GM18517 (cell line): Measurements from ENCODE around the gene TUFT1.

Experiments
- ATAC-seq: cut with Tn5 transposase; IDR thresholded peaks from one replicate; pipeline ENCODE4 v1.9.1; 2021; ENCODE audit warnings: mild to moderate bottlenecking, moderate library complexity; ENCODE audit not compliant: unreplicated experiment

Gene TUFT1

DNA sequence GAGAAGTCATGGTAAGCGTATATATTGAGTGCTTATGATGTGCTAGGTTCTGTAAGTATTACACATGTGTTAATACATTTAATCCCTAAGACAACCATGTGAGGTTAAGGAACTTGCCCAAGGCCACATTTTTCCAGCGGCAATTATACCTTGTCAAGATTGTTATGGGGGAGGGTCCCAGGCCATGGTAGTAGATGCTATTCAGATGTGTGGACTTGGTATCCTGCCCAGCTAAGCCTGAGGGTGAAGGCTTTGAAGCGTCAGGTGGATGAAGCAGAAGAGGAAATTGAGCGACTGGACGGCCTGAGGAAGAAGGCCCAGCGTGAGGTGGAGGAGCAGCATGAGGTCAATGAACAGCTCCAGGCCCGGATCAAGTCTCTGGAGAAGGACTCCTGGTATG lies 3.6 kb upstream of the TUFT1 start:
- no peak for ATAC-seq

DNA sequence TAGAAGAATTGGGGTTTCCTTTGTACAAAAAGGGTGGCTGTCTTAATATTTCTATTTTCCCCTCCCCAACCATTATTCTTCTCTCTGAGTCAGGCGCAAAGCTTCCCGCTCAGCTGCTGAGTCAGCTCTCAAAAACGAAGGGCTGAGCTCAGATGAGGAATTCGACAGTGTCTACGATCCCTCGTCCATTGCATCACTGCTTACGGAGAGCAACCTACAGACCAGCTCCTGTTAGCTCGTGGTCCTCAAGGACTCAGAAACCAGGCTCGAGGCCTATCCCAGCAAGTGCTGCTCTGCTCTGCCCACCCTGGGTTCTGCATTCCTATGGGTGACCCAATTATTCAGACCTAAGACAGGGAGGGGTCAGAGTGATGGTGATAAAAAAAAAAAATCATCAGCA lies 3.0 kb upstream of the TUFT1 start:
- ATAC-seq, result no peak

DNA sequence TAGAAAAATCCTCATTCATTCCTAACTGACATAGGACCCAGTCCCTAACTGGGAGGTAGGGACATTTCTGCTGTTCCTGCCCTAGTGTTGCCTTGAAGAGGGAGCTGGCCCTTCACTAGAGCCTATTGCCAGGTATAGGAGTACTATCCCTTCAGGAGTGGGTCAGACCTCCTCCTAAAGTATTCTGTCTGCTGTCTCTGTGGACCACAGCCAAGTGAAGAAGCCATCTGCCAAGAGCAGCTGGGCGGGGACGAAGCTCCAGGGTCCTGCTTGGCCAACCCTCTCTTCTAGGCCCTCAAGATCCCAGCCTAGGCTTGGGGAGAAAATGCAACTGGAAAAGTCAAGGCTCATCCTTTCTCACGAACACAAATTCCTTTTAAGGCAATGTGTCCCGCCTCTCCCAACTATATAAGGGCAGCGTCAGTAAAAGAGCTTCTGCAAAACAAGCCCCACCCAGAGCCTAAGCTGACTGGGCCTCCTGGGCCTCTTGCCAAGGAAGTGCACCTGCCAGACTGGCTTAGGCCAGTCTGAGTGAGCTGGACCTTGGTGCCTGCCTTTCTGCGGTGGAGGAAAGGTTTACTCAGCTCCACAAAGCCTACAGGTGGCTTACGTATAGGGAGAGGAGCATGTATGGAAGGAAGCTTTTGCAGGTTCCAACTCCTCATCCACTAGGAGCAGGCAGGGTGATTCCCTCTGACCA lies 638 bp upstream of the TUFT1 start:
- peak; percentile 29 for ATAC-seq

DNA sequence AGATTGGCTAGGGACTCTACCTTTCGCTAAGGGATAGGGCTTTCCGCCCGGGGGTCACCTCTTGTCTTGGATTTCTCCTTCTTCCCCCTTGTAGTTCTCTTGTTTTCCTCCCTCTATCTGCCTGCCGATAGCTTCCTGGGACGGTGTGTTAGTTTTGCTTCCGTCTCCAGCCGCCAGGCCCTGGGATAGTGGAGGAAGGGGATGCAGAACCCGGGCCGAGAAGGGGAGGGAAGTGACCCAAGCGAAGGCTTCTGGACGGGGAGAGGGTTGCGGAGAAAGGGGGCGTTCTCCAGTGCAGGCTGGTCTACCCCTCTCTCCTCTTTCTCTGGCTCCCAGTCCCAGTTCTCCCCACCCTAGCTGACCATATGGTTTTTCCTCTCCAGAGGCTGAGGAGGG lies 871 bp downstream of the TUFT1 start:
- no peak for ATAC-seq

DNA sequence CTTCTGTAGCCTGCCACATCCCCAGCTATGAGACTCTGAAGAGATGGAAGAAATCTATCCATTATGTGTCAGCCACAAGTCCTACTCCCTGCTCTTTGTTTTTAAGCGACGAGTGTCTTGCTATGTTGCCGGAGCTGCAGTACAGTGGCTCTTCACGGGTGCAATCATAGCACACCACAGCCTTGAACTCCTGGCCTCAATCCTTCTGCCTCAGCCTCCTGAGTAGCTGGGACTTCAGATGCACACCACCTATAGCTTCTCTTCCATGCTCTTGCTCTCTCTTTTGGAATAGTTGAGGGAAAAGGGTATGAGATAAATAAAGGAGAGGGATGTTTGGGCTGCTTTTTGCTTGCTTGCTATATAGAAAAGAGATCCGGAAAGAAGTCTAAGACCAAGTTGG lies 1.6 kb downstream of the TUFT1 start:
- no peak for ATAC-seq

DNA sequence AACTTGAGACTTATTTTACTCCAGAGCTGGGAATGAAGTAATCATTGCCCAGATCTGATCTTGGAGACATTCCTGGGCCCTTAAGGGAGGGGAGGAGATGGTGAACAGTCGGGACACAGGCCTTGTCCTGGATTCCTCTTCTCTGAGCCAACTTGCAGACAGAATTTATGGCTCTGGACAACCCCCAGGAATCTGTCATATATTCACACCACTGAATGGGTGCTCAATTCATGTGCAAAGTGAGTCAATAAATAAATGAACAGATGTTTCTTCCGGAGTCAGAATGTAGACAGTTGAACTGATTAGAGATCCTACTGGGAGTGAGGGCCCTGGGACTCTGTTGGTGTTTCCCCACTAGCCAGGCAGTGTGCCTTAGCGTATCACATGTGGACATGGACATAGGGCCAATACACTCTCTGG lies 2.6 kb downstream of the TUFT1 start:
- no peak for ATAC-seq

DNA sequence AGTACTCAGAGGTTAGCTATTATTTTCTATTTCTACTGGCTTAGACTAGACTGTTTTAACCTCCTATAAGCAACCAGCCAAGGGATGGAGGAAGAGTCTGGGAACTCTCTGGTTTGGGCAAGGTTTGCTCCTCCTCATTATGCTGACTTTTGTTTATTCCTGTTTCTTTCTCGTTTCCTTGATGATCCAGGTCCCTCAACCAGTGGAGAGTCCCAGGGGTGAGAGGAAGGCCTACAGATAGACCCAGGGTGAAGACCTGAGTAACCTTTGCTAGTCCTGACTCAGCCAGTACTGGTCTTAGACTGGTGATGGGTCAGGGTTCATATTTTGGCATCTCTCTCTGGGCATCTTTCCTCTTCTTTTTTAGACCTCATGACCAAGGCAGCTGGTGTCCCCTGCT lies 5.4 kb downstream of the TUFT1 start:
- ATAC-seq, result no peak

DNA sequence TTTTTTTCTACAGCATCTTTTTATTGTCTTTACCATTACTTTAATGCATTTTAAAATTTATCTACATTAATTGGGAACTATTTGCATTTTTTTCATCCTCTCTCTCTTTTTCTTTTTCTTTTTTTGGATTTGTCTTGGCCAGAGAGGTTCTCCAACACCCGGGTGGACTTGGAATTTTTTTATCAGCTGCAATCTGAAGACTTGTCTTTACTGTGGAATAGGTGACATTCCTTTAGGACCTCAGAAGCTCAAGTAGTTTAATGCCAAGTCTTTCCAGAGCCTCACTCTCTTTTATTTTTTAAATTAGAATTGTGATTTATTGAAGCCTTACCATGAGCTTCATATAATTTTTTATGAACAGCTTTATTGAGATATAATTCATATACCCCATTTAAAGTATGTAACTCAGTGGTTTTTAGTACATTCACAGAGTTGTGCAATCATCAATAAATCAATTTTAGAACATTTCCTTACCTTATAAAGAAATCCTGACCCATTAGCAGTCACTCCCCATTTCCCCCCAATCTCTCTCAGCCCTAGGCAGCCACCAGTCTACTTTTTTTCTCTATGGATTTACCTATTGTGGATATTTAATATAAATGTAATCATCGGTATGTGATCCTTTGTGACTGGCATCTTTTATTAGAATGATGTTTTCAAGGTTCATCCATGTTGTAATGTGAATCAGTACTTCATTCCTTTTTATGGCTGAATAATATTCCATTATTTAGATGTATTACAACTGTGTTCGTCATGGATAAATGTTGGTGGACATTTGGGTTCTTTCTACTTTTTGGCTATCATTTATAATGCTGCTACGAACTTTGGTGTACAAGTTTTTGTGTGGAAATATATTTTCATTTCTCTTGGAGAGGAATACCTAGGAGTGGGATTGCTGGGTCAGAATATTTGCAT lies 6.2 kb downstream of the TUFT1 start:
- no peak for ATAC-seq

DNA sequence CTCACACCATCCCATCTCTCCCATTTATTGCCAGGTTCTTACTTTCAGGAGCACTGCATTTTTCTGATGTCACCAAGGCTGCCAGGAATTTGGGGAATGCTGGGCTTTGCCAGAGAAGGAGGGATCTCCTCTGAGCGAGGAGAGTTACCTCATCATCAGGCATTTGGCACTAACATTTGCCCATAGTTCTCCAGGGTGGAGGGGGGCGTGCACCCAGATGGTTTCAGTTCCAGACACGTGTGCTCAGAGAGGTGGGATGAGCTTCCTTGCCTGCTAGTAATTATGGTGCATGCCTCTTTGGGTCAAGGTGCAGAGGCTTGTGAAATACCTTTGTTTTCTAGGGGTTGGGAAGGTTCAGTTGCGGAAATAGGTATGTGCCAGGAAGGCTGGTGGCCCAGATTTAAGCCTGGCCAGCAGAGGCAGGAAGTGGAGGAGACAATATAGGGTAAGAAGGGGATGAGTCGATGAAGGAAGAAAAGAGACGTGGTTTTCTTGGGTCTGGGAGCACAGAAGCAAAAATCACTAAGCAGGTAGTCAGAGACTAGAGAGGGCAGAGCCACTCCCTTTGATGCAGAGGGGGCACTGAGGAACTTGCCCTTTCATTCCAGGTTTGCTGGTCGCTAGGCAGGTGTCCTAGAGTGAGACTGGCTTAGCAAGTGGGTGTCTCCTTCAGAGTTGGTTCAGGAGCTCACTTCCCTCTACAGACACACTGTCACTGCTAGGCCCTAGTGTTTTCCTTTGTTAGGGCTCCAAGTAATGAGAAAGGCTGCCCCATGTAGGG lies 7.2 kb downstream of the TUFT1 start:
- no peak for ATAC-seq

DNA sequence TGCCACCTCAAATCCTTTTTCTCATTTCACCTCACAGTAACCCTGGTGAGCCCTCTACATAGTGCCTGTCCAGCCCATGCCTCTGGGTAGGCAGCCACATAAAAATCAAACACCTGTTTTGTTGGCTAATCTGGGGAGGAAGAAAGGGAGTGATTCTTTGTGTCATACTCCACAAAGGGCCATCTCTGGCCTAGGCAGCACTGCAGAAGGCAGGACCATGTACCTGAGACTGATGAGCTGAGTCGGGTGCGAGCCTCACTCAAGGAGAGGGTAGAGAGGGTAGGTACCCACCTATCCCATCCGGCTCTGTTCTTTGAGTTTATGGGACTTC lies 7.8 kb downstream of the TUFT1 start:
- no peak for ATAC-seq

DNA sequence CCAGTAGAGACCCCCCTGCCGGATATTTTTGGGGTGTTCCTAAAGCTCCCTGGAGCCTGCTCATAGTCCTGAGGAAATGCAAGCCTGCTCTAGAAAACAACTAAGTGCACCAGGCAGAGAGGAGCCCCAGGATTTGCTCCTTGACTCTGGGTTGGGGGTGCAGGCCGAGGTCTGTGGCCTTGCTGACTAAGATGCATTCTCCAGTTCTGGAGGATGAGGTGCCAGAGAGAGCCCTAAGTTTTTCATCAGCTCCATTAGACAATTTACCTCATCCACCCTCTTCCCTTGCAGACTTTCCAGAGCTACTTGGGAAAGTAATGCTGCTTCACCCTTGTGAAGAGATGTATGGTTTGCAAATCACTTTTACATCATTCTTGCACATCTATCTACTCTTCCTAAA lies 9.1 kb downstream of the TUFT1 start:
- ATAC-seq, result no peak

DNA sequence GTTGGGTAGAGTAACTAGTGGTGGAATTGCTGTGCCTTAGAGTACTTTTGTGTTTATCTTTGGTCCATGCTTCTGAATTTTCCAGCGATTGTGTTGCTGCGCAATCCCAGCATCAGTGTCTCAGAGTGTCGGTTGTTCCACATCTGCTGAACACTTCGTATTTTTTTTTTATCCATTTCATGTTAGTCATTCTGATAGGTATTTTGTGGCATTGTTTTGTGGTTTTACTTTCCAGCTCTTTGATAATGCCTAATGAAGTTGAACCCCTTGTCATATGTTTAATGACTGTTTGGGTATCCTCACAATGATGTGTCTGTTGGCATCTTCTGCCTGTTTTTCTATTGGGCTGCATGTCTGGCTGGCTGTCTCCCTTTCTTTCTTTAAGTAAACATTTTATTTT lies 13.6 kb downstream of the TUFT1 start:
- no peak for ATAC-seq

DNA sequence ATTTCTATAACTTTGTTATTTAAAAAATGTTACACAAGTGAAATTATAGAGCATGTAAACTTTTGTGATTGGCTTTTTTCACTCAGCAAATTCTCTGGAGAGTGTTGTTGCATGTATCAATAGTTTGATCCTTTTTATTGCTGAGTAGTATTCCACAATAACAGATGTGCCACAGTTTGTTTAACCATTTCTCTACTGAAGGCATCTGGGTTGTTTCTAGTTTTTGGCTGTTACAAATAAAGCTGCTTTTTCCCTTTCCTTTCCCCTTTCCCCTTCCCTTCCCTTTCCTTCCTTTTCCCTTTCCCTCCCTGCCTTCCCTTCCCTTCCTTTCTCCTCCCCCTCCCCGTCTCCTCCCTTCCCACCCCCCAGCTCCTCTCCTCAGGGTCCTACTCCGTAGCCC lies 15.9 kb downstream of the TUFT1 start:
- ATAC-seq, result no peak

DNA sequence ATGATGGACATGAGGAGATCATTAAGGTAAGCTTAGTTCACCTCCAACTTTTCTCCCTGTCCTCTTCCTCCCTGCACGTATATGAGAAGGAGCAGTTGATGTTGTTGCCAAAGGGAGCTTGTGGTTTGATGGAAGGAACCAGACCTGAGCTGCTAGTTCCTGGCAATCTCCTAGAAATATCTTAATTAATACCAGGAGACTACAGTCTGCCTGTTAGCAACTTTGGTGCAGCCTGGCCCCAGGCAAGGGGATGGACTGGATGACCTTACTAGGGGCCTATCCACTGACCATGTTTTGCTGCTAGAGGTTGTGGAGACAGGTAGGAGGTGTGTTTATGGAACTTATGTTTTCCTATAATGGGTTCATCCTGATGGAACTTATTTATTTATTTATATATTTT lies 22.6 kb downstream of the TUFT1 start:
- no peak for ATAC-seq

DNA sequence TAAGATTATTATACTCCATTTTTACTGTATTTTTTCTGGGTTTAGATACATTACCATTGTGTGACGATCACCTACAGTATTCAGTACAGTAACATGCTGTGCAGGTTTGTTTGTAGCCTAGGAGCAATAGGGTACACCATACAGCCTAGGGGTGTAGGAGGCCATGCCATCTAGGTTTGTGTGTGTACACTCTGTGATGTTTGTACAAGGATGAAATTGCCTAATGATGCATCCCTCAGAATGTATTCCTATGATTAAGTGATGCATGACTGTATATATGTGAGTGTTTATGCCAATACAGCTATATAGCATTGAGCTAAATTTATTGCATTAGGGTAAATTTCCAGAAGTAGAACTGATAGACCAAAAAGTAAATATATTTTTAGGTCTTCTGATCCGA lies 23.3 kb downstream of the TUFT1 start:
- ATAC-seq, result no peak

DNA sequence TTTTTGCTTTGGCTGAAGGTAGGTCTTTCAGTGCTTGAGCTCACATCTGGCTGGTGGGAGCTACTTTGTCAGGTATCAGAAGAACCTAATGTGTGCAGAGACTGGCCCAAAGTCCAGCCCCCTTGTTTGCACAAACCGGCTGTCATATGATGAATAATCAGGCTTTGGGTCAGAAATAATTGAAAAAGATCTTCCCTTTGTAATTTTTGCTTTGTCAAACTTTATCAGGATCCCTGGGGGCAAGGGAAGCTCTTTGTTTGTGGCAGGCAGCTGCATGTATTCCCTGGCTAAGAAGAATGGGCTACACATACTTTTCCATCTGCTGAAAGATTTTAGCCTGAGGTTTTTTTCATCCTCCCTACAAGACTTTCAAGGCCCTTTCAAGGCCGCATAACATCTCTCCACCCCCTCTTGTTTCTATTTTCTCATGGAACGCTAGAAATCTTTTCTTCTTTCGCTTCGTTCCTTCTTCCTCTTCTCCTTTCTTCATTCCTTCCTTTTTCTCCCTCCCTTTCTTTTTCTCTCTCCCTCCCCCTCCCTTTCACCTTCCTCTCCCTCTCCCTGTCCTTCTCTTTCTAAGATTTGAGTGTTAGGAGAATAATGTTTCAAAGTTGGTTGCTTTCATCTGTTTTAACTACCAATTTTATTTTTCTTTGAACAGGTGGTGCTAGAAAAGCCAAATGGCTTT lies 25.5 kb downstream of the TUFT1 start:
- no peak for ATAC-seq

DNA sequence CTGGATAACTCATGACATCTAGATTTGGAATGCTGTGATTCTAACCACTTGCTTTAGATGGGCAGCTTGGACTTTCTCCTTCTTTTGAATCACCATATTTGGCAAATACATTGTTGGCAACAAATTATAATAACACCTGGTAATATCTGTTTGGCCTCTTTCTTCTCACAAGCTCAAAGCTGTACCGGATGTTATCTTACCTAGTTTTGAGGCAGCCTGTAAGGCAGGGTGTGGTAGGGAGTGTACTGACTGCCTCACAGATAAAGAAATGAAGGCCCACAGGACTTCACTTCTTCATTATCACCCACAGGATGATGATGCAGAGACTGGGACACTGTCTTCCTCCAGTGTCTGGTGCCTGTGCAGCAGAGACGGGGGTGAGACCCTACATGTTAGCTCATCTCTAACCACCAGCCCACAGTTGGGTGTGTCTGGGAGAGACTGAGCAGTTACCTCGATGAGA lies 28.5 kb downstream of the TUFT1 start:
- no peak for ATAC-seq

DNA sequence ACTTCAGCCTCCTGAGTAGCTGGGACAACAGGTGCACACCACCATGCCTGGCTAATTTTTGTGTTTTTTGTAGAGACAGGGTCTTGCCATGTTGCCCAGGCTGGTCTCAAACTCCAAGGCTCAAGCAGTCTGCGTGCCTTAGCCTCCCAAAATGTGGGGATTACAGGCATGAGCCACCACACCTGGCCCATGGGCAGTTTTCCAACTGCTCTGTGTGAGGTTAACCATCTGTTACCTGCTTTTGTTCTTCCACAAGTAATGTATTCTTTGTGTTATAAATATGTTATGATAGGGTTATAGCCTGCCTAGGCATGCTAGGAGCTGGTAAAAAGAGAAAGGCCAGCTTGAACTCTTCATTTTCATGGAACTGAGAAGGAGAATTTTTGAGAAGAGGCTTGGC lies 30.7 kb downstream of the TUFT1 start:
- no peak for ATAC-seq

DNA sequence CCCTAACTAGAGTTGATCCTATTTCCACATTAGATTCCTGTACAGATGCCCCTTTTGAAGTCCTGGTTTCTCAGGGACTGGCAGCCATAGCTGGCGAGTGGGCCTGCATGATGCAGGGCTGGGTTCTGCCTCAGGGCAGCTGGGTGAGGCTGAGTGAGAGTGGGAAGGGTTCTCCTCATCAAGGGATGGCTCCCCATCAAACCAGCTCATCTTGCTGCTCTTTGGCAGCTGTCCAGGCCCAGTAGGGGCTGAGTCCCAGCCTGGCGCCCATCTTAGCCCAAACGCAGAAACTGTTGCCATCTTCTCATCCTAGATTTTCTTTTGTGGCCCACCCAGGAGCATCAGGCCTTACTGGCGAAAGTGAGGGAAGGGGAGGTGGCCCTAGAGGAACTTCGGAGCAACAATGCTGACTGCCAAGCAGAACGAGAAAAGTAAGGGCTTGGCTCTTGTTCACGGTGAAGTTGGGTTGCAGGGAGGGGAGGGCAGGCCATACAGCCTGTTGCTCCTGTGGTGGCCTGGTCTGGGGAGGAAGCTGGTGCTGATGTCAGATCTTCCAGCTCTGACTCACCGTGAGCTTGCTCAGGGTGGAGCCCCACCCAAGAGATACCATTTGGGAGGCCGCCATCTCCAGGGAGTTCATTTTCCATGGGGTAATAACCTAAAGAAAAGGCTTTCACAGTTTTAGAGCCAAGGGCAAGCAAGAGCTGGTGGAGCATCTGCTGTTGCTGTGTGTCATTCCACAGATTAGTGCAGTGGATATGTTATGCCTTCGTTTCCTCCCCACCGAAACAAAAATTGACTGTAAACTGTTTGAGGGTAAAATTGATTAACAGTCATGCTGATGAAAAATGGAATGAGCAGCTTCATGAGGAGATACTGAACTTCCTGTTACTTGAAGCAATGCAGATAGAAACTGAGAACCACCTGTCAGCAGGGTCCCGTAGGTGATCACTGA lies 34.7 kb downstream of the TUFT1 start:
- no peak for ATAC-seq

DNA sequence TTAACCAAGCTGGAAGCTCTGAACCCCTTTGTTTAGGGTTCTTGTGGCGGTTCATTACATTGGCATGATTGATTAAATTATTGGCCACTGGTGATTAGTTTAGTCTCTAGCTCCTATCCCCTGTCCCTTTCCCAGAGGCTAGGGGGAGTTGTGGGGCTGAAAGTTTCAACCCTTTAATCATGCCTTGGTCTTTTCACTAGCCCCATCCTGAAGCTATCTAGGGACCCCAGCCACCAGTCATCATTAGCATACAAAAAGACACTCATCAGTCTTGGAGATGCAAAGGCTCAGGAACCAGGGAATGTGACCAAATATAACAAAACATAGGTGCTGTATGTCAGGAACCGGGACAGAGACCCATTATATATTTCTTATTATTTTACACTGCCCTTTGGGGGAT lies 37.1 kb downstream of the TUFT1 start:
- no peak for ATAC-seq
